HCT116 (cell line): ENCODE results near the gene ITSN1. TPM values are rescaled to one million over a fixed set of nuclear protein-coding genes. Genes with fewer than 3 reads are reported as not detected.

ENCODE experiments used
- ATAC-seq: fragments of 200-7000 bp; cut with Tn5 transposase; 2 replicates; pipeline ENCODE4 v1.9.1; 2020; ENCODE audit warnings: mild to moderate bottlenecking, moderate library complexity
- BruUV-seq: library from RNA; stranded (reverse); fragments of 400-500 nt; replicated peaks from 2 replicates; lab custom pipeline; 2021; lab: Mats Ljungman, UMichigan
- CTCF ChIA-PET: fragments of 300-600 bp; sonication (Branson Sonifier 250); formaldehyde crosslinking; loops from one replicate; lab custom pipeline; 2021; ENCODE audit warnings: antibody characterized with exemption; lab: Charles Lee
- POLR2A ChIA-PET: fragments of 300-600, 350-600 bp; sonication (Branson Sonifier 250); formaldehyde crosslinking; loops from one replicate; lab custom pipeline; 2021; ENCODE audit warnings: antibody characterized with exemption; lab: Charles Lee
- RAD21 ChIA-PET, 2 experiments: fragments of 300-600 bp; sonication (Branson Sonifier 250); formaldehyde crosslinking; loops; one replicate each; lab custom pipeline; 2023; ENCODE audit warnings: low total read pairs in 2 of 2; ENCODE audit not compliant: uncharacterized antibody in 2 of 2, unreplicated experiment in 2 of 2, low non-redundant PET in 1 of 2; lab: Charles Lee
- DNase-seq: peaks from one replicate; pipeline ENCODE4 v3.0.0-alpha.2; 2010; ENCODE audit warnings: low read depth, low spot score
- H2AFZ ChIP-seq: fragments of 200-600 bp; shearing (Covaris generic), sonication (generic); 2 replicates; pipeline ENCODE4 v1.6.1; 2017; ENCODE audit warnings: low read depth, mixed run types, mixed read lengths, antibody characterized with exemption, low read length; ENCODE audit not compliant: poor library complexity, severe bottlenecking
- H3K27ac ChIP-seq: 2 replicates; pipeline ENCODE4 v1.5.1; 2012; ENCODE audit warnings: low read depth, low read length
- H3K27me3 ChIP-seq: fragments of 200-600 bp; sonication (generic); 2 replicates; pipeline ENCODE4 v1.6.1; 2016; ENCODE audit warnings: mixed run types, low read length, mixed read lengths; ENCODE audit not compliant: insufficient read depth
- H3K36me3 ChIP-seq, 2 experiments: fragments of 200-500 bp in 1 of 2; fragments of 200-600 bp in 1 of 2; sonication (Bioruptor generic) in 1 of 2; sonication (generic) in 1 of 2; 2 replicates each; pipeline versions ENCODE4 v1.5.1 to v1.6.1; 2014 to 2016; ENCODE audit warnings: low read length in 2 of 2, inconsistent platforms in 1 of 2, mixed read lengths in 1 of 2, mixed run types in 1 of 2; ENCODE audit not compliant: insufficient read depth in 2 of 2, control insufficient read depth in 1 of 2
- H3K4me1 ChIP-seq, 2 experiments: fragments of 200-600 bp in 1 of 2; sonication (generic) in 1 of 2; 2 replicates each; pipeline versions ENCODE4 v1.5.1 to v1.6.1; 2012 to 2017; ENCODE audit warnings: low read length in 2 of 2, inconsistent platforms in 1 of 2, mild to moderate bottlenecking in 1 of 2, mixed read lengths in 1 of 2, mixed run types in 1 of 2, moderate library complexity in 1 of 2; ENCODE audit not compliant: insufficient read depth in 2 of 2, control insufficient read depth in 1 of 2
- H3K4me2 ChIP-seq: fragments of 200-600 bp; sonication (generic); 2 replicates; pipeline ENCODE4 v1.6.1; 2017; ENCODE audit warnings: mixed run types, low read length, mixed read lengths
- H3K4me3 ChIP-seq, 2 experiments: fragments of 200-600 bp in 1 of 2; sonication (generic) in 1 of 2; replicated peaks in 1 of 2; 2 replicates each; pipeline ENCODE4 v1.5.1; 2011 to 2016; ENCODE audit warnings: low read length in 2 of 2, control low read depth in 1 of 2, low read depth in 1 of 2, mild to moderate bottlenecking in 1 of 2, mixed read lengths in 1 of 2, mixed run types in 1 of 2
- H3K79me2 ChIP-seq: fragments of 200-600 bp; sonication (generic); 2 replicates; pipeline ENCODE4 v1.6.1; 2017; ENCODE audit warnings: mild to moderate bottlenecking, mixed run types, low read length, moderate library complexity, mixed read lengths; ENCODE audit not compliant: insufficient read depth
- H3K9ac ChIP-seq: fragments of 200-600 bp; sonication (generic); 2 replicates; pipeline ENCODE4 v1.6.1; 2016; ENCODE audit warnings: low read length, mixed read lengths
- H3K9me2 ChIP-seq: fragments of 200-600 bp; sonication (generic), shearing (Covaris generic); 2 replicates; pipeline ENCODE4 v1.6.1; 2017; ENCODE audit warnings: mixed run types, mild to moderate bottlenecking, moderate library complexity; ENCODE audit not compliant: insufficient read depth
- H3K9me3 ChIP-seq, 2 experiments: fragments of 200-500 bp in 1 of 2; fragments of 200-600 bp in 1 of 2; sonication (Bioruptor generic) in 1 of 2; sonication (generic) in 1 of 2; 2 replicates each; pipeline ENCODE4 v1.6.1; 2014 to 2017; ENCODE audit warnings: low read length in 2 of 2, mixed read lengths in 2 of 2, inconsistent platforms in 1 of 2, low read depth in 1 of 2, mild to moderate bottlenecking in 1 of 2, mixed run types in 1 of 2, moderate library complexity in 1 of 2; ENCODE audit not compliant: control insufficient read depth in 1 of 2, insufficient read depth in 1 of 2
- H4K20me1 ChIP-seq: fragments of 200-600 bp; sonication (generic), shearing (Covaris generic); 2 replicates; pipeline ENCODE4 v1.6.1; 2017; ENCODE audit warnings: mixed run types, mild to moderate bottlenecking, moderate library complexity; ENCODE audit not compliant: insufficient read depth
- CBX3 ChIP-seq: IDR thresholded peaks from 2 replicates; pipeline ENCODE4 v1.6.1; 2012; ENCODE audit warnings: low read depth
- CEBPB ChIP-seq: IDR thresholded peaks from 2 replicates; pipeline ENCODE4 v1.6.1; 2012; ENCODE audit warnings: low read depth
- ELF1 ChIP-seq: IDR thresholded peaks from 2 replicates; pipeline ENCODE4 v1.6.1; 2012; ENCODE audit warnings: low read depth, borderline replicate concordance
- EZH2 ChIP-seq: fragments of 200-600 bp; sonication (generic); IDR thresholded peaks from 2 replicates; pipeline ENCODE4 v1.6.1; 2017; ENCODE audit warnings: antibody characterized with exemption, mixed run types
- EZH2phosphoT487 ChIP-seq: fragments of 200-600 bp; IDR thresholded peaks from 2 replicates; pipeline ENCODE4 v1.6.1; 2018; ENCODE audit warnings: antibody characterized with exemption, borderline replicate concordance
- FOSL1 ChIP-seq: IDR thresholded peaks from 2 replicates; pipeline ENCODE4 v1.6.1; 2012; ENCODE audit warnings: low read depth
- JUND ChIP-seq: IDR thresholded peaks from 2 replicates; pipeline ENCODE4 v1.6.1; 2012
- POLR2A ChIP-seq: IDR thresholded peaks from 2 replicates; pipeline ENCODE4 v1.7.0; 2011; ENCODE audit warnings: borderline replicate concordance; ENCODE audit not compliant: insufficient read depth, insufficient read length; ENCODE audit errors: extremely low read depth
- RAD21 ChIP-seq: IDR thresholded peaks from 2 replicates; pipeline ENCODE4 v1.6.1; 2012; ENCODE audit warnings: low read depth, mild to moderate bottlenecking
- REST ChIP-seq: IDR thresholded peaks from 2 replicates; pipeline ENCODE4 v1.6.1; 2012; ENCODE audit warnings: low read depth
- SIN3A ChIP-seq: IDR thresholded peaks from 2 replicates; pipeline ENCODE4 v1.6.1; 2012; ENCODE audit warnings: low read depth
- SP1 ChIP-seq: IDR thresholded peaks from 2 replicates; pipeline ENCODE4 v1.6.1; 2012; ENCODE audit warnings: low read depth
- ZBTB33 ChIP-seq: IDR thresholded peaks from 2 replicates; pipeline ENCODE4 v1.6.1; 2011; ENCODE audit warnings: mild to moderate bottlenecking, low read length, moderate library complexity; ENCODE audit not compliant: insufficient replicate concordance; ENCODE audit errors: extremely low read depth
- intact Hi-C: fragments of 100-400 bp; cut with micrococcal nuclease; formaldehyde crosslinking; loops from 2 replicates; pipeline ENCODE4 v1.10.0; 2022
- total RNA-seq: library from RNA; stranded (reverse); gene quantifications from one replicate; pipeline ENCODE4 v1.2.1, GENCODE V29; 2021; ENCODE audit not compliant: unreplicated experiment
- TF ChIP-seq, protein P1 (sequence below): IDR thresholded peaks from 2 replicates; pipeline ENCODE4 v1.6.1; 2012
- TF ChIP-seq, protein P2 (sequence below), 3 experiments: fragments of 200-600 bp in 1 of 3; sonication (generic) in 1 of 3; IDR thresholded peaks in 2 of 3; conservative IDR thresholded peaks in 1 of 3; 2 replicates each; pipeline ENCODE4 v1.5.1; 2012 to 2017; ENCODE audit warnings: low read depth in 2 of 3, low read length in 2 of 3, antibody characterized with exemption in 1 of 3, borderline replicate concordance in 1 of 3, control low read depth in 1 of 3, mild to moderate bottlenecking in 1 of 3, mixed read lengths in 1 of 3, mixed run types in 1 of 3, moderate library complexity in 1 of 3; ENCODE audit not compliant: insufficient read depth in 1 of 3
- TF ChIP-seq, protein P3 (sequence below): IDR thresholded peaks from 2 replicates; pipeline ENCODE4 v1.6.1; 2012

ITSN1 gene
- total RNA-seq, 1 experiment from 2014 or later = 25.8 TPM

- H2AFZ ChIP-seq = peak overlapping the region; percentile 18
- ChIA-PET POLR2A (no interaction called here), RAD21 (interaction anchor here in 1 of 2 experiments (0.6 kb wide), 1 partner anchor 285 kb away, joined by 4 read pairs; no protein-coding TSS in a partner anchor), CTCF (interaction anchor here (0.6 kb wide), 1 partner anchor 289 kb away, joined by 3 read pairs; no protein-coding TSS in a partner anchor)
- DNase-seq = peak; percentile 27
- H3K9me3 ChIP-seq = no peaks in the 10 kb centered on the region
- H3K4me3 ChIP-seq = no peak overlapping the region
- ATAC-seq = peak; percentile 95
- intact Hi-C loops = no loop called here
- H3K9me2 ChIP-seq = no peaks in the 10 kb centered on the region
- H3K9ac ChIP-seq = no peak overlapping the region
- H3K36me3 ChIP-seq = no peaks in the 10 kb centered on the region
- H3K4me2 ChIP-seq = peak overlapping the region; percentile 44
- H4K20me1 ChIP-seq = no peaks in the 10 kb centered on the region
- peaks cover 0 to 7% of the 10 kb centered on the region in 2 experiments; a peak in 3 of 4 replicates for H3K4me1 ChIP-seq
- no TSS peak for BruUV-seq
- H3K27ac ChIP-seq = no peak overlapping the region
- TF ChIP-seq, protein P1, sequence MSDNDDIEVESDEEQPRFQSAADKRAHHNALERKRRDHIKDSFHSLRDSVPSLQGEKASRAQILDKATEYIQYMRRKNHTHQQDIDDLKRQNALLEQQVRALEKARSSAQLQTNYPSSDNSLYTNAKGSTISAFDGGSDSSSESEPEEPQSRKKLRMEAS = no peak
- TF ChIP-seq EZH2 = no peak
- TF ChIP-seq EZH2phosphoT487 = no peak
- no peak for TF ChIP-seq CBX3
- TF ChIP-seq, protein P2, sequence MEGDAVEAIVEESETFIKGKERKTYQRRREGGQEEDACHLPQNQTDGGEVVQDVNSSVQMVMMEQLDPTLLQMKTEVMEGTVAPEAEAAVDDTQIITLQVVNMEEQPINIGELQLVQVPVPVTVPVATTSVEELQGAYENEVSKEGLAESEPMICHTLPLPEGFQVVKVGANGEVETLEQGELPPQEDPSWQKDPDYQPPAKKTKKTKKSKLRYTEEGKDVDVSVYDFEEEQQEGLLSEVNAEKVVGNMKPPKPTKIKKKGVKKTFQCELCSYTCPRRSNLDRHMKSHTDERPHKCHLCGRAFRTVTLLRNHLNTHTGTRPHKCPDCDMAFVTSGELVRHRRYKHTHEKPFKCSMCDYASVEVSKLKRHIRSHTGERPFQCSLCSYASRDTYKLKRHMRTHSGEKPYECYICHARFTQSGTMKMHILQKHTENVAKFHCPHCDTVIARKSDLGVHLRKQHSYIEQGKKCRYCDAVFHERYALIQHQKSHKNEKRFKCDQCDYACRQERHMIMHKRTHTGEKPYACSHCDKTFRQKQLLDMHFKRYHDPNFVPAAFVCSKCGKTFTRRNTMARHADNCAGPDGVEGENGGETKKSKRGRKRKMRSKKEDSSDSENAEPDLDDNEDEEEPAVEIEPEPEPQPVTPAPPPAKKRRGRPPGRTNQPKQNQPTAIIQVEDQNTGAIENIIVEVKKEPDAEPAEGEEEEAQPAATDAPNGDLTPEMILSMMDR (IDR thresholded peaks at IDR 0.05 in 2 of 3, conservative IDR thresholded peaks at IDR 0.05 in 1 of 3; ENCODE audit: borderline replicate concordance in 1 of 3, insufficient read depth in 1 of 3, low read depth in 2 of 3, low read length in 2 of 3) = peak; percentile 38 to 59 (median 47); a peak in 5 of 6 replicates
- TF ChIP-seq SIN3A = no peak
- TF ChIP-seq POLR2A = no peak
- TF ChIP-seq FOSL1 = no peak
- TF ChIP-seq, protein P3, sequence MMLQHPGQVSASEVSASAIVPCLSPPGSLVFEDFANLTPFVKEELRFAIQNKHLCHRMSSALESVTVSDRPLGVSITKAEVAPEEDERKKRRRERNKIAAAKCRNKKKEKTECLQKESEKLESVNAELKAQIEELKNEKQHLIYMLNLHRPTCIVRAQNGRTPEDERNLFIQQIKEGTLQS = no peak
- no peak for TF ChIP-seq JUND
- TF ChIP-seq RAD21 = peak; percentile 71
- TF ChIP-seq ELF1 = no peak
- no peak for TF ChIP-seq CEBPB
- no peak for TF ChIP-seq REST
- no peak for TF ChIP-seq ZBTB33
- TF ChIP-seq SP1 = no peak
- H3K79me2 ChIP-seq = no peaks in the 10 kb centered on the region
- no peaks in the 10 kb centered on the region for H3K27me3 ChIP-seq
These were observed 252.5 kb downstream of the ITSN1 start for GRCh38 chr21:33894736-33895288.
